GM21447 (cell line): ENCODE results near the gene ADRM1.

Source experiments
- ATAC-seq: cut with Tn5 transposase; IDR thresholded peaks from one replicate; pipeline ENCODE4 v1.9.1; 2021; ENCODE audit not compliant: unreplicated experiment

Gene ADRM1

GRCh38 chr20:62277253-62277652 is 25.5 kb upstream of the ADRM1 start:
- ATAC-seq: no peak

DNA sequence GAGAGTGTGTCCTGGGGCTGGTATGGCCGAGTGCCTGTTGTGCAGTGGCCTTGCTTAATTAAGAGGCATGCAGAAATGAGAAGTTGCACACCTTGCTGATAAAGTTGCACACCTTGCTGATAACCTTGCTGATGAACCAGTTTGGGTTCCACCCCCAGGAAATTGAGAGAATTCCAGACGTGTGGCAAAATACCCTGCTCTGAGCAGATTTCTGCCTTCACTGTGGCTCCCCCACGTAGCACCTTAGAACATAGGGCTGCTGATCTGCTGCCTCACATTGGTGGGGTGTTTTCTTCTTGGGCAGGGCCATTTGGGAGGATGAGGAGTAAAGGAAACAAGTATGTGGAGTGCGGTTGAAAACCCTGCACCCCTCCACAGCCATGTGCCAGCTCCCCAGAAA is 22.5 kb upstream of the ADRM1 start:
- no peak for ATAC-seq

- no peak for ATAC-seq
These were observed 21.4 kb upstream of the ADRM1 start for GRCh38 chr20:62281161-62281933.

- no peak for ATAC-seq
These were observed 20.7 kb upstream of the ADRM1 start for GRCh38 chr20:62282103-62282502.

DNA sequence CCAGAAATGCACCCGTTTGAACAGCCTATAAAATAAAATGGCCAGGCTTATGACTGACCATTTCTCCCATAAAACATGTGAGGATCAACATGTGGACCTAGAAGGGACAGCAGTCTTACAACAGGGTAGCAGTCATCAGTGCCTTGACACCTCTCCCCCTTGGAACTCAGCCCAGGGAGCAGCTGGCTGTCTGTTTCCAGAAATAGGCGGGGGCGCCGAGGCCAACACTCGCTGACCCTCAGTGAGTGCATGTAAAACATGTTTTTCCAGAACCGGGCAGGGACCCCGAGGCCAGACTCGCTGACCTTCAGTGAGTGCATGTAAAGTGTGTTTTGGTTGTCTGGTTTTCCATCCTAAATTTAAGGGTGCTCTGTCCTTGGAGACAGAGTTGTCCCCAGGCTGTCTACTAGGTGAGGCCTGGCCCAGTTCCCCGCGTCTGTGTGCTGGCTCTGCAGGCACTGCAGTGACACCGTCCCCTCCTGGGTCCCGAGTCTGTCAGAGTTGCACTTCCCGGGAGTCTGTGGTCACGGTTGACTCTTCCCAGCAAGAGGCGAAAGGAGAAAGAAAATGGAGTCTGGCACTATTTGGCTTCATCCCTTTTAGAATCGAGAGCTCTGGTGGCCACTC is 19.8 kb upstream of the ADRM1 start:
- ATAC-seq: no peak

- no peak for ATAC-seq
These were observed 18.3 kb upstream of the ADRM1 start for GRCh38 chr20:62284448-62284847.

GRCh38 chr20:62285151-62285550 is 17.6 kb upstream of the ADRM1 start:
- no peak for ATAC-seq

- no peak for ATAC-seq
These were observed 17.1 kb upstream of the ADRM1 start for GRCh38 chr20:62285722-62286121.

DNA sequence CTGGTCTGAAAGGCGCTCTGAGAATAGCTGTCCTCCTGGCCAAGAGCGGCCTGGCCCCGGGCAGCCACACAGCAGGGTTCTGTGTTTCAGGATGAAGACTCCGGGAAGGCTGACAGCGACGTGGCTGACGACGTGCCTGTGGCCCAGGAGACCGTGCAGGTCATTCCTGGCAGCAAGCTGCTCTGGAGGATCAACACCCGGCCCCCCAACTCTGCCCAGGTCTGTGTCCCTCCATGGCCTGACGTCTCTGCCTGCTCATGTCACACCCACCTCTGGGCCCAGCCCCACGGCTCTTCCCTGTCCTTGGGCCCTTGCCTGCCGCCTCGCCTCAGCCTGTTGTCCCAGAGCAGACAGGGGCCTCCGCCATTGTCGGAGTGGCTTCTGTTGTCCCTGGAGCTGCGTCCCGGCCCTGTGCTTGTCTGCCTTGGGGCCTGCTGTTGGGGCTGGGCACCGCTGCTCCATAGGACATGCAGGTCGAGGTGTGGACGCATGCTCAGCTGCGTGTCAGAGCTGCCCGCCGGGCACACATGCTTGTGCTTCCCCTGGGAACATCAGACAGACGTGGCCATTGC is 16.2 kb upstream of the ADRM1 start:
- no peak for ATAC-seq

- ATAC-seq: no peak
These were observed 15.7 kb upstream of the ADRM1 start for GRCh38 chr20:62287129-62287528.

DNA sequence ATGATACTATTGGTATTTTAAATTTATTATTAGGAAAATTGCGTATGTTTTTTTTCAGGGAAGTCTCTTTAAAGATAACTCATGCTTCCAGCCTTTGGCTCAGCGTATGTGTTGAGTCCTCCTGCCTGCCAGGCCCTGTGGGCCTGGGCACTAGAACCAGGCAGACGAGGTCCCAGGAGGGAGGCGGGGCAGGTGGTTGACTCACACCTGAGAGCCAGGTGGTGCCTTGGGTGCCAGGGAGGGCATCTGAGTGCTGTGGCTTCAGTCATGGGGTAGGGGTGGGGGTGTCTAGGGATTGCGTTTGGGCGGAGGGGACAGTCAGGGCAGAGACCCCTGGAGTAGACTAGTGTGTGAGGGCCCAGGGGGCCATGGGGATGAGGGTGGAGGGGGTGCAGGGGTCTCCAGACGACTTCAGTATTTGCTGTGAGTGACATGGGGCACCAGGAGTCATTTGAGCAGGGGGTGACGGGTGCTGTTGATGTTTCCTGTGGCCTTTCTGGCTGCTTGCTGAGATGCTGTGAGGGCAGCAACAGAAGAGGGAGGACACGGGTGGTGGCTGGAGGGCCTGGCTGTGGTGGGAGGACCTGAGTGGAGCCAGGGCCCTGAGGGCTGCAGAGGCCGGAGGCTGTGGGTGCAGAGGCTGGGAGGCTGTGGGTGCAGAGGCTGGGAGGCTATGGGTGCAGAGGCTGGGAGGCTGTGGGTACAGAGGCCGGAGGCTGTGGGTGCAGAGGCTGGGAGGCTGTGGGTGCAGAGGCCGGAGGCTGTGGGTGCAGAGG is 14.8 kb upstream of the ADRM1 start:
- ATAC-seq: no peak

GRCh38 chr20:62288535-62289105 is 14.2 kb upstream of the ADRM1 start:
- ATAC-seq: no peak

DNA sequence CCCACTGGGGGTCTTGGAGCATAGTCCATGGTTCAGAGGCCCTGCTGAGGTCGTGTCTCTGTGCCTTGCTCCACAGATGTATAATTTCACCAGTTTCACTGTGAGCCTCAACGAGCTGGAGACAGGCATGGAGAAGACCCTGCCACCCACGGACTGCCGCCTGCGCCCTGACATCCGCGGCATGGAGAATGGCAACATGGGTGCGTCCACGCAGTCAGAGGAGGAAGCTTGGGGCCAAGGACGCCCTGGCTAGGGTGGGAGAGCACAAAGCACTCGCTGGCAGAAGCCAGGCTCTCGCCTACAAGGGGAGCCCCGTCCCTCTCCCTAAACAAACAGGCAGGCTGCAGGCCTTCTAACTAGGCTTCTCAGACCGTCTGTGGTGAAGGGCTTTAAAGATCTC is 13.7 kb upstream of the ADRM1 start:
- ATAC-seq: no peak

DNA sequence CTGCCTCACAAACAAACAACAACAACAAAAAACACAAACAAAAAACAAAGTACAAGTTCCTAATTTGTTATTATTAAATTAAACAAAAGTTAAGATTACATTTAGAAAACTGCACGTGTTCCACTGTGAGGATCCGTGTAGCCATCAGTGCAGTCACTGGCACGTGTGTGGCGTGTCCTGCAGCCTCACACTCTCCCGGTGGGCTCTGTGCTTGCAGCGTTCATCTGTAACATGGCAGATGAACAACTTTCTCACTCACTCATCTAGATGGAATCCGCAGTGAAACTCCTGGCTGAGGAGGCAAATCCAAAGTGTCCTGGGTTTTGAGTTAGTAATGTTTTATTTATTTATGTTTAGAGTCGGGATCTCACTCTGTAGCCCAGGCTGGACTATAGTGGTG is 12.9 kb upstream of the ADRM1 start:
- no peak for ATAC-seq

- ATAC-seq: no peak
These were observed 11.3 kb upstream of the ADRM1 start for GRCh38 chr20:62291251-62292066.

GRCh38 chr20:62292108-62292507 is 10.7 kb upstream of the ADRM1 start:
- ATAC-seq: no peak

GRCh38 chr20:62293111-62293784 is 9.5 kb upstream of the ADRM1 start:
- no peak for ATAC-seq

GRCh38 chr20:62293946-62294345 is 8.9 kb upstream of the ADRM1 start:
- no peak for ATAC-seq

GRCh38 chr20:62294516-62294915 is 8.3 kb upstream of the ADRM1 start:
- no peak for ATAC-seq
